H9 (cell line): ENCODE data around the gene CASK. TPM values are rescaled to one million over a fixed set of nuclear protein-coding genes. Genes with fewer than 3 reads are reported as not detected.

Experiments
- DNase-seq: peaks from one replicate; pipeline ENCODE4 v3.0.0-alpha.2; 2017
- H2AFZ ChIP-seq: one replicate; pipeline ENCODE4 v1.6.1; 2013; ENCODE audit warnings: mild to moderate bottlenecking, low read length, control low read depth, moderate library complexity
- H2AK5ac ChIP-seq: 2 replicates; pipeline ENCODE4 v1.6.1; 2013; ENCODE audit warnings: low read length, control low read depth, mixed read lengths; ENCODE audit not compliant: insufficient read length
- H2BK120ac ChIP-seq: one replicate; pipeline ENCODE4 v1.6.1; 2013; ENCODE audit warnings: low read depth, mild to moderate bottlenecking, low read length, control low read depth, inconsistent platforms; ENCODE audit not compliant: poor library complexity, severe bottlenecking
- H2BK12ac ChIP-seq: 2 replicates; pipeline ENCODE4 v1.6.1; 2013; ENCODE audit warnings: low read length, control low read depth, mixed read lengths, low read depth; ENCODE audit not compliant: insufficient read length
- H2BK15ac ChIP-seq: 2 replicates; pipeline ENCODE4 v1.6.1; 2013; ENCODE audit warnings: low read depth, low read length, control low read depth
- H2BK20ac ChIP-seq: one replicate; pipeline ENCODE4 v1.6.1; 2013; ENCODE audit warnings: low read depth, mild to moderate bottlenecking, low read length, control low read depth, inconsistent platforms; ENCODE audit not compliant: poor library complexity, severe bottlenecking
- H2BK5ac ChIP-seq: 2 replicates; pipeline ENCODE4 v1.6.1; 2013; ENCODE audit warnings: low read length, control low read depth, mixed read lengths; ENCODE audit not compliant: insufficient read length
- H3K14ac ChIP-seq: 2 replicates; pipeline ENCODE4 v1.6.1; 2013; ENCODE audit warnings: low read length, control low read depth; ENCODE audit not compliant: insufficient read depth
- H3K18ac ChIP-seq: 2 replicates; pipeline ENCODE4 v1.6.1; 2013; ENCODE audit warnings: low read depth, mild to moderate bottlenecking, mixed read lengths, low read length, control low read depth; ENCODE audit not compliant: insufficient read length
- H3K23ac ChIP-seq: 2 replicates; pipeline ENCODE4 v1.6.1; 2013; ENCODE audit warnings: low read length, control low read depth, mixed read lengths, low read depth; ENCODE audit not compliant: insufficient read length
- H3K23me2 ChIP-seq: 2 replicates; pipeline ENCODE4 v1.6.1; 2013; ENCODE audit warnings: low read depth, mild to moderate bottlenecking, mixed read lengths, low read length, control low read depth; ENCODE audit not compliant: insufficient read length, poor library complexity, severe bottlenecking
- H3K27ac ChIP-seq: 2 replicates; pipeline ENCODE4 v1.5.1; 2013; ENCODE audit warnings: low read length, control low read depth, mixed read lengths, low read depth; ENCODE audit not compliant: insufficient read length
- H3K27me3 ChIP-seq: 2 replicates; pipeline ENCODE4 v1.6.1; 2013; ENCODE audit warnings: low read length, control low read depth, inconsistent platforms; ENCODE audit not compliant: insufficient read depth
- H3K4ac ChIP-seq: 2 replicates; pipeline ENCODE4 v1.6.1; 2013; ENCODE audit warnings: low read depth, mild to moderate bottlenecking, control low read depth, inconsistent platforms, low read length, moderate library complexity
- H3K4me1 ChIP-seq: 2 replicates; pipeline ENCODE4 v1.6.1; 2013; ENCODE audit warnings: low read length, control low read depth, inconsistent platforms; ENCODE audit not compliant: insufficient read depth
- H3K4me2 ChIP-seq: 2 replicates; pipeline ENCODE4 v1.6.1; 2013; ENCODE audit warnings: low read length, control low read depth, mixed read lengths; ENCODE audit not compliant: insufficient read length, insufficient read depth
- H3K56ac ChIP-seq: 2 replicates; pipeline ENCODE4 v1.6.1; 2013; ENCODE audit warnings: low read depth, mild to moderate bottlenecking, mixed read lengths, low read length, control low read depth; ENCODE audit not compliant: insufficient read length
- H3K79me1 ChIP-seq: 2 replicates; pipeline ENCODE4 v1.6.1; 2013; ENCODE audit warnings: low read depth, mild to moderate bottlenecking, moderate library complexity, low read length, control low read depth, inconsistent platforms; ENCODE audit not compliant: insufficient read depth, poor library complexity, severe bottlenecking
- H3K79me2 ChIP-seq: 2 replicates; pipeline ENCODE4 v1.6.1; 2013; ENCODE audit warnings: low read length, control low read depth, inconsistent platforms; ENCODE audit not compliant: insufficient read depth
- H3K9ac ChIP-seq: 2 replicates; pipeline ENCODE4 v1.6.1; 2013; ENCODE audit warnings: low read length, control low read depth, mixed read lengths; ENCODE audit not compliant: insufficient read length; ENCODE audit errors: extremely low read depth
- H3K9me3 ChIP-seq: one replicate; pipeline ENCODE4 v1.6.1; 2013; ENCODE audit warnings: low read depth, low read length, inconsistent platforms; ENCODE audit not compliant: control insufficient read depth
- H3T11ph ChIP-seq: one replicate; pipeline ENCODE4 v1.6.1; 2013; ENCODE audit warnings: mild to moderate bottlenecking, low read length, control low read depth, inconsistent platforms
- H4K20me1 ChIP-seq: one replicate; pipeline ENCODE4 v1.6.1; 2013; ENCODE audit not compliant: control insufficient read depth, insufficient read length, insufficient read depth
- H4K5ac ChIP-seq: 2 replicates; pipeline ENCODE4 v1.6.1; 2013; ENCODE audit warnings: low read depth, mild to moderate bottlenecking, mixed read lengths, low read length, control low read depth; ENCODE audit not compliant: insufficient read length
- H4K8ac ChIP-seq: replicated peaks from 2 replicates; pipeline ENCODE4 v1.6.1; 2013; ENCODE audit warnings: low read length, control low read depth, mixed read lengths, low read depth; ENCODE audit not compliant: insufficient read length
- H4K91ac ChIP-seq: 2 replicates; pipeline ENCODE4 v1.6.1; 2013; ENCODE audit warnings: low read depth, mild to moderate bottlenecking, moderate library complexity, mixed read lengths, low read length, control low read depth; ENCODE audit not compliant: insufficient read length
- H3K27ac Mint-ChIP-seq, 3 experiments: 2 replicates in 2 of 3; 3 replicates in 1 of 3; pipeline ENCODE4 v1.8.0; 2020 to 2021; ENCODE audit warnings: mixed read lengths in 3 of 3, mild to moderate bottlenecking in 1 of 3, moderate library complexity in 1 of 3
- H3K27me3 Mint-ChIP-seq: 2 replicates; pipeline ENCODE4 v1.8.0; 2021; ENCODE audit warnings: low read depth, mild to moderate bottlenecking, moderate library complexity, mixed read lengths
- H3K36me3 Mint-ChIP-seq, 3 experiments: 2 replicates in 2 of 3; 3 replicates in 1 of 3; pipeline ENCODE4 v1.8.0; 2020 to 2021; ENCODE audit warnings: low read depth in 3 of 3, mixed read lengths in 3 of 3; ENCODE audit not compliant: insufficient read depth in 1 of 3
- H3K4me1 Mint-ChIP-seq, 2 experiments: 2 replicates each; pipeline ENCODE4 v1.8.0; 2020; ENCODE audit warnings: mixed read lengths in 2 of 2
- H3K4me3 Mint-ChIP-seq, 2 experiments: 2 replicates in 1 of 2; 3 replicates in 1 of 2; pipeline ENCODE4 v1.8.0; 2020 to 2021; ENCODE audit warnings: mild to moderate bottlenecking in 2 of 2, mixed read lengths in 2 of 2, moderate library complexity in 1 of 2
- H3K9me3 Mint-ChIP-seq, 2 experiments: 2 replicates in 1 of 2; 3 replicates in 1 of 2; pipeline ENCODE4 v1.8.0; 2020; ENCODE audit warnings: mild to moderate bottlenecking in 2 of 2, mixed read lengths in 2 of 2, moderate library complexity in 1 of 2
- CTCF ChIP-seq: fragments of 200-600 bp; sonication (generic); conservative IDR thresholded peaks from 3 replicates; pipeline ENCODE4 v1.8.0; 2021; ENCODE audit warnings: antibody characterized with exemption, mild to moderate bottlenecking
- WGBS: extraction: QIAGEN DNeasy Blood & Tissue Kit; methylation state at CpG from one replicate; pipeline ENCODE4 v1.1.7; 2013; ENCODE audit warnings: missing lambda C conversion rate, low lambda C conversion rate, mixed read lengths; ENCODE audit not compliant: insufficient read length; ENCODE audit errors: extremely low coverage; 5-methylcytosine and 5-hydroxymethylcytosine counted together
- total RNA-seq: library from RNA; stranded (reverse); gene quantifications from 2 replicates; pipeline ENCODE4 v1.2.1, GENCODE V29; 2021

The CASK gene
- total RNA-seq, 1 experiment from 2014 or later = 44.1 TPM

- no CpG with 5 or more reads among the region's 4 CpGs for WGBS
- no peak overlapping the region for H3K27ac ChIP-seq
- no peak overlapping the region for H3K9ac ChIP-seq
- no peak overlapping the region for H3K4me2 ChIP-seq
- no peak overlapping the region for H4K5ac ChIP-seq
- no peak overlapping the region for H3K14ac ChIP-seq
- H2AFZ ChIP-seq = no peak overlapping the region
- no peaks in the 10 kb centered on the region for H3K9me3 ChIP-seq
- Mint-ChIP-seq H3K9me3 (peaks cover 26 to 45% of the 10 kb centered on the region in 2 experiments), H3K27me3 (no peaks in the 10 kb centered on the region), H3K36me3 (peaks cover 0 to 10% (median 6%) of the 10 kb centered on the region in 3 experiments; a peak in 5 of 7 replicates), H3K27ac (no peak overlapping the region), H3K4me3 (no peak overlapping the region), H3K4me1 (peaks cover 8 to 14% of the 10 kb centered on the region in 2 experiments; a peak in 3 of 4 replicates)
- no peak overlapping the region for H2BK15ac ChIP-seq
- peaks cover 30% of the 10 kb centered on the region; the same call in 1 of the 2 replicates for H3K79me2 ChIP-seq
- H4K8ac ChIP-seq = no peak overlapping the region
- no peak overlapping the region for H4K91ac ChIP-seq
- H4K20me1 ChIP-seq = no peaks in the 10 kb centered on the region
- no peak overlapping the region for H2BK12ac ChIP-seq
- no peak overlapping the region for H2BK120ac ChIP-seq
- H3K23ac ChIP-seq = no peak overlapping the region
- H2BK5ac ChIP-seq = no peak overlapping the region
- no peak overlapping the region for H3K18ac ChIP-seq
- H3K23me2 ChIP-seq = no peaks in the 10 kb centered on the region
- DNase-seq = no peak
- H2BK20ac ChIP-seq = no peak overlapping the region
- no peak overlapping the region for H3K56ac ChIP-seq
- no peak overlapping the region for H2AK5ac ChIP-seq
- peaks cover 4% of the 10 kb centered on the region for H3K79me1 ChIP-seq
- no peak overlapping the region for H3K4ac ChIP-seq
- H3K4me1 ChIP-seq = no peaks in the 10 kb centered on the region
- H3K27me3 ChIP-seq = no peaks in the 10 kb centered on the region
- no peak overlapping the region for H3T11ph ChIP-seq
- no peak for TF ChIP-seq CTCF
Observed at GRCh38 chrX:41912923-41913322, 10.4 kb downstream of the CASK start.
